Measurements from ENCODE around the gene CNNM4. TPM values are rescaled to one million over a fixed set of nuclear protein-coding genes. Genes with fewer than 3 reads are reported as not detected.

The CNNM4 gene
- total RNA-seq (2022; extraction: Qiagen RNA extraction): 9.4 to 11.8 TPM (median 11.2 TPM) in 5 replicates

DNA sequence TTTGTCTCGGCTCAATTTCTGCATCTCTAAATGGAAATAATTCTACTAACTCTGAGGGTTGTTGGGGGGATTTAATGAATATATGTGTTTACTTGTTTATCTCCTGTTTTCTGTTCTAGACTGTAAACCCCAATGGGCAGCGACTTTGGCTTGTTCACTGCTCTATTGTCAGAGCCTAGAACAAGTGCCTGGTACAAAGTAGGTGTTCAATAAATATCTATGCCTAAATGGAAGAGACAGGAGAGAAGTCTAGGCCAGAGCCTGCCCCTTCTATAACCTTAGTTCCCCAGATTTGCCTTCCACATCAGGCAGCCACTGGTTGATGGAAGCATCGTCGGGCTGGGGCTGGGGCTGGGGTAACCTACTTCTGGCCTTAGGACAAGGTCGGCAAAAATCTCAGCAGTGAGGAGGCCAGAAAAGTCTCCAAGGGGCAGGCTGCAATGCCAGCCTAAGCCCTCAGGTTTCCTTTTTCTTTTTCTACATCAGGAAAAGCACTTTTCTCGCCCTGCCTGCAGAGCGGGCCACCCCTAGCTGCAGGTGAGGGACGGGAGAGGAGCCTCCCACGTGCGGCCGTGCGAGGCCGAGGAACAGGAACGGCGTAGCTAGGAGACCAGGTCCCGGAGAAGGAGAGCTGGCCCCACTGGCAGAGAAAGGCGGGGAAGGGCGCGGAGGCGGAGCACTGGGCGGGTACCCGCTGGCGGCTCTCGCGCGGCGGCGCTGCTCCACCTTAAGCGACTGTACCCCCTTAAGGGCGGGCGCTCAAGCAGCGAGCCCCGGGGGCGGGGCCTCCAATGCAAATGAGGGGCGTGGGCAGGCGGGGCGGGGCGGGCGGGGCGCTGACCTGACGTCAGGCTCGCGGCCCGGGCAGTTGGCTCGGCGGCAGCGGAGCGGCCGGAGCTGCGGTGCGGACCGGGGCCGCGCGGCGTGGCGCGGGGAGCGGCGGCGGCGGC is at the start of gene CNNM4:
TSS of gene CNNM4 (plus strand) at position 867 of the 950 bp plus-strand sequence. CDS start 98 bp downstream, outside the sequence.

DNA sequence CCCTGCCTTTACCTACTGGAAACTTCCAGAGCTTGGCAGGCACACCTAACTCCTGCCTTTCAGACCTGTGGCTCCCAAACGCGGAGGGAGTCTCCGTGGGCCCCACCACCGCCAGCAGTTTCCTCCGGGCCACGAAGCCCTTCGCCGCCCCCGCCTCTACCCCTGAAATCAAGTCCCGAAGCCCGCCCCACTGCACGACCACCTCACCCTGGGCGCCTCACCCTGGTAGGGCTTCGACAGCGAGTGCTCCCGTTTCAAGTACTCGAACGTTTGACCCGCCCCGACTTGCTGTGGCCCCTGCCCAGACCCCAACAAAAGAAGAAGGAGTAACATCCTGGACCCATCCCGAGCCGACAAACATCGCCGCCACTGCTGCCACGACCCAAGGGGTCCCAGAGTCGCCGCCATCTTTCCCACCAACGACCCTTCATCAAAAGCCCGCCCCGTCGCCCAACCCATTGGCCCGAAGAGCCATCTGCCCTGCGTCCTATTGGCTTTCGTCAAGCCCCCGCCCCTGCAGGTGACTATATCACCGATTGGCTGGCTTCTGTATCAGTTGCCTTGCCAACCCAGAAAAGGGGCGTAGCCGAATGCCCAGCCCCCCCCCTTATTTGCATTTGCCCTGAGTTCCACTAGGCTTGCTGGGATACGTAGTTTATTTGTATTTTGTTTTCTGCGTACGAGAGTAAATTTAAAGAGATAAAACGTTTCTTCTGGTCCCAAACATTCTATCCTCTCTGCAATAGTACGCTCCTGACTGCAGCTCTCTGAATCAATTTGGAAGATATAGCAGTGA is 20.9 kb upstream of the CNNM4 start, which contains the start of gene LMAN2L:
TSS of gene LMAN2L (minus strand) at position 432 of the 796 bp plus-strand sequence. CDS start at position 408, 24 bp downstream.

DNA sequence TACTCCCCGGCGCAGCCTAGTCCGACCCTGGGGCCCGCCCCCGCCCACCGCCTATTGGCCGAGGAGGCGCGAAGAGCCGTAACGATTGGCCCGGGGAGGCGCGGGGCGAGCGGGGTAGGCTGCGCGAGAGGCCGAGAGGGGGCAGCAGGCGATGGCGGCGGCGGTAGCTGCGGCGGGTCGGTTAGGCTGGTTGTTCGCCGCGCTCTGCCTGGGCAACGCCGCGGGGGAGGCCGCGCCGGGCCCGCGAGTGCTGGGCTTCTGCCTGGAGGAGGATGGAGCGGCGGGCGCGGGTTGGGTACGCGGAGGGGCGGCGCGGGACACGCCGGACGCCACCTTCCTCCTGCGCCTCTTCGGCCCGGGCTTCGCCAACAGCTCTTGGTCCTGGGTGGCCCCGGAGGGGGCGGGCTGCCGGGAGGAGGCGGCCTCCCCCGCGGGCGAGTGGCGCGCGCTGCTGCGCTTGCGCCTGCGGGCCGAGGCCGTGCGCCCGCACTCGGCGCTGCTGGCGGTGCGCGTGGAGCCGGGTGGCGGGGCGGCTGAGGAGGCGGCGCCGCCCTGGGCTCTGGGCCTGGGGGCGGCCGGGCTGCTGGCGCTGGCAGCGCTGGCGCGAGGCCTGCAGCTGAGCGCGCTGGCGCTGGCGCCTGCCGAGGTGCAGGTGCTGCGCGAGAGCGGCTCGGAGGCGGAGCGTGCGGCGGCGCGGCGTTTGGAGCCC is 55.6 kb downstream of the CNNM4 start, which contains the start of gene CNNM3:
TSS of gene CNNM3 (plus strand) at position 142 of the 709 bp plus-strand sequence. CDS start at position 152, 10 bp downstream.

DNA sequence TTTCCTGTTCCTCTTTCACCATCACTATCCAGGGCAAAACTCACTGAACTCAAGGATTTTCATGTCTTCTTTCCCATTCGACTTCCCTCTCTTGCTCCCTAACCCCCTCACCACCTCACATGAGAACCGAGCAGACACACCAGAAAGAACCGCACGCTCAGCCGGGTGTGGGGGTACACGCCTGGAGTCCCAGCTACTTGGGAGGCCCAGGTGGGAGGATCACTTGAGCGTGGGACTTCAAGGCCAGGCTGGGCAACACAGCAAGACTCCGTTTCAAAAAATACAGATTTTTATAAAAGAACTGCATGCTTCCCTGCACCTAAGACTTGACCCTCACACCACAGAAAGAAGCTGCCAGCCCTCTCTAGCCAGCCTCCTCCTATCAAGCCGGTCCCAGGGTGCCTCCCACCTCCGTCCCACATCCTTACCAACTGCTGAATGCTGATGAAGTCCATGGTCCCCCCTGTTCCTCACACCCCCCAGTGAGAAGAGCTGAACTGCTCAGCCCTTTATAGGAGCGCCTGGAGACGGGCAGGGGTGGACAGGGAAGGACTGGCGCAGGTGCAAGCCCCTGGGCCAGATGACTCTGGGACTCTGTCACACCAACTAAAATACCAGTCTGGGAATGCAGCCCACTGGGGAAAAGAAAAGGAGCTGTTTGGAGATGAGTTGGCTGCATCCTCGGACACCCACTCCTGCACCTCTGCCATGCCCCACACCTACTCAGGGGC is 83.0 kb downstream of the CNNM4 start, which contains the start of gene ANKRD23:
TSS of gene ANKRD23 (minus strand) at position 484 of the 731 bp plus-strand sequence. CDS start at position 455, 29 bp downstream.

DNA sequence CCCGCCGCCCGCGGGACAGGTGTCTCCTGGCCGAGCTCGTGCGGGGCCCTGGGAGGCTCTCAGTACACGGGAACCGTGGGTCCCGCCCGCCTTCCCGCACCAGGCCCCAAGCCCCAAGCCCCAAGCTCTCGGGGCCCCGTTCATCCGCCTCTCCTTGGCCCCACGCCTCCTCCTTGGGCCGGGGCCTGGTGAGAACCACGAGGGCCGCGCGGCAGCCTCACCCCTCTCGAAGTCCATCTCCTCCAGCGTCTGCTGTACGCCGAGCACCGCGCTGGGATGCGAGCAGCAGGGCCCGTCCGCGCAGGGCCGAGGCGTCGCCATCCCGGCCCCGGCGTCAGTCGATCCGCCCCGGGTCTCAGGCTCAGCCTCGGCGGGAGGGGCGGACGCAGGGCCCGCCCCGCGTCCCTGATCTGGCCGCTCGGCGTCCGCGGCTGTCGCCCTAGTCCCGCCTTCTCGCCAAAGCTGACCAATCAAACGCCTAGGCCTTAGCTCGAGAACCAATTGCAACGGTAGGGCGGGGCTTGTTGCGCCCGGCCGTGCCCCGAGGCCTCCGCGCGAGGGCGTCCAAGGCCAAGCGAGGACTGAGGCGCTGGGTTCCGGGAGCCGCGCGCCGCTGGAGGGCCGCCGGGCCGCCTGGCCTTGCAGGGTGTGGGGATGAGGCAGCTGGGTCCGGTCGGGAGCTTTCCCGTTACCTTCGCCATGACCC is 97.1 kb downstream of the CNNM4 start, which contains the start of gene ANKRD39:
TSS of gene ANKRD39 (minus strand) at position 350 of the 706 bp plus-strand sequence. CDS start at position 321, 29 bp downstream.

Other genes with a start within 250 kb of the CNNM4 start
- gene ARID5A, start 224.2 kb upstream of the CNNM4 start, total RNA-seq (2022; extraction: Qiagen RNA extraction): 4.2 to 5.9 TPM (median 5.3 TPM) in 5 replicates
- 21.6 to 25.5 TPM (median 24.6 TPM) in 5 replicates for gene KANSL3, start 122.6 kb upstream of the CNNM4 start, total RNA-seq (2022; extraction: Qiagen RNA extraction)
- gene FER1L5, start 118.1 kb upstream of the CNNM4 start, total RNA-seq (2022; extraction: Qiagen RNA extraction): not detected in 5 replicates
- 18.2 to 21.0 TPM (median 20.2 TPM) in 5 replicates for gene LMAN2L, start 20.8 kb upstream of the CNNM4 start, total RNA-seq (2022; extraction: Qiagen RNA extraction)
- 8.5 to 13.0 TPM (median 11.1 TPM) in 5 replicates for gene CNNM3, start 55.4 kb downstream of the CNNM4 start, total RNA-seq (2022; extraction: Qiagen RNA extraction)
- gene ANKRD23, start 83.1 kb downstream of the CNNM4 start, total RNA-seq (2022; extraction: Qiagen RNA extraction): 1.3 to 2.5 TPM (median 1.9 TPM) in 5 replicates
- 19.7 to 22.5 TPM (median 21.5 TPM) in 5 replicates for gene ANKRD39, start 97.1 kb downstream of the CNNM4 start, total RNA-seq (2022; extraction: Qiagen RNA extraction)
- gene SEMA4C, start 109.2 kb downstream of the CNNM4 start, total RNA-seq (2022; extraction: Qiagen RNA extraction): 15.7 to 21.7 TPM (median 20.4 TPM) in 5 replicates
- not detected in 5 replicates for gene FAM178B, start 225.7 kb downstream of the CNNM4 start, total RNA-seq (2022; extraction: Qiagen RNA extraction)

Data from A549 treated with Mapracorat at 1 μM for 4 hours (cell line).